Measurements from ENCODE around the gene SPECC1L.
A peak's percentile ranks its signal among the peaks of the same experiment; 100 is the strongest.

The SPECC1L gene, protein sequence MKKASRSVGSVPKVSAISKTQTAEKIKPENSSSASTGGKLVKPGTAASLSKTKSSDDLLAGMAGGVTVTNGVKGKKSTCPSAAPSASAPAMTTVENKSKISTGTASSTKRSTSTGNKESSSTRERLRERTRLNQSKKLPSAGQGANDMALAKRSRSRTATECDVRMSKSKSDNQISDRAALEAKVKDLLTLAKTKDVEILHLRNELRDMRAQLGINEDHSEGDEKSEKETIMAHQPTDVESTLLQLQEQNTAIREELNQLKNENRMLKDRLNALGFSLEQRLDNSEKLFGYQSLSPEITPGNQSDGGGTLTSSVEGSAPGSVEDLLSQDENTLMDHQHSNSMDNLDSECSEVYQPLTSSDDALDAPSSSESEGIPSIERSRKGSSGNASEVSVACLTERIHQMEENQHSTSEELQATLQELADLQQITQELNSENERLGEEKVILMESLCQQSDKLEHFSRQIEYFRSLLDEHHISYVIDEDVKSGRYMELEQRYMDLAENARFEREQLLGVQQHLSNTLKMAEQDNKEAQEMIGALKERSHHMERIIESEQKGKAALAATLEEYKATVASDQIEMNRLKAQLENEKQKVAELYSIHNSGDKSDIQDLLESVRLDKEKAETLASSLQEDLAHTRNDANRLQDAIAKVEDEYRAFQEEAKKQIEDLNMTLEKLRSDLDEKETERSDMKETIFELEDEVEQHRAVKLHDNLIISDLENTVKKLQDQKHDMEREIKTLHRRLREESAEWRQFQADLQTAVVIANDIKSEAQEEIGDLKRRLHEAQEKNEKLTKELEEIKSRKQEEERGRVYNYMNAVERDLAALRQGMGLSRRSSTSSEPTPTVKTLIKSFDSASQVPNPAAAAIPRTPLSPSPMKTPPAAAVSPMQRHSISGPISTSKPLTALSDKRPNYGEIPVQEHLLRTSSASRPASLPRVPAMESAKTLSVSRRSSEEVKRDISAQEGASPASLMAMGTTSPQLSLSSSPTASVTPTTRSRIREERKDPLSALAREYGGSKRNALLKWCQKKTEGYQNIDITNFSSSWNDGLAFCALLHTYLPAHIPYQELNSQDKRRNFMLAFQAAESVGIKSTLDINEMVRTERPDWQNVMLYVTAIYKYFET

GRCh38 chr22:24270556-24271385 is at the start of gene SPECC1L:
TSS of gene SPECC1L (plus strand) at chr22:24270831. CDS start at chr22:24302232, 31,401 bp downstream.
- Histone ChIP-seq H3K27ac (peak within 1 kb of the TSS; percentile 95 to 98), H3K27me3 (no peaks in the 10 kb centered on the region), H3K4me1 (peaks cover 0 to 39% (median 21%) of the 10 kb centered on the region in 4 donors), H3K9me3 (no peaks in the 10 kb centered on the region), H3K4me3 (peak within 1 kb of the TSS; percentile 82 to 90), H3K36me3 (no peaks in the 10 kb centered on the region)
- TF ChIP-seq CTCF (IDR thresholded peaks at IDR 0.05): peak; percentile 13 to 21
- peak; percentile 92 to 97 for DNase-seq
- intact Hi-C loops (cut with DNase I; ENCODE audit: low total_unique reads): no loop called here

- Histone ChIP-seq H3K27me3 (no peaks in the 10 kb centered on the region), H3K27ac (no peak overlapping the region), H3K4me3 (no peak overlapping the region), H3K9me3 (peaks cover 0 to 7% (median 5%) of the 10 kb centered on the region in 3 donors), H3K4me1 (no peaks in the 10 kb centered on the region), H3K36me3 (peaks cover 17 to 57% (median 48%) of the 10 kb centered on the region in 3 donors)
- DNase-seq: no peak
- TF ChIP-seq CTCF (IDR thresholded peaks at IDR 0.05): no peak
- intact Hi-C loops (cut with DNase I; ENCODE audit: low total_unique reads): no loop called here
These were observed 46.2 kb upstream of the SPECC1L start for GRCh38 chr22:24224468-24224867.

- H3K4me3 ChIP-seq: no peak overlapping the region
- DNase-seq: no peak
- H3K27me3 ChIP-seq: no peaks in the 10 kb centered on the region
- peaks cover 17 to 50% (median 42%) of the 10 kb centered on the region in 3 donors for H3K36me3 ChIP-seq
- intact Hi-C loops (cut with DNase I; ENCODE audit: low total_unique reads): no loop called here
- peaks cover 0 to 7% (median 5%) of the 10 kb centered on the region in 3 donors for H3K9me3 ChIP-seq
- no peak overlapping the region for H3K27ac ChIP-seq
- TF ChIP-seq CTCF (IDR thresholded peaks at IDR 0.05): no peak
- H3K4me1 ChIP-seq: no peaks in the 10 kb centered on the region
These were observed 45.5 kb upstream of the SPECC1L start for GRCh38 chr22:24225044-24225601.

GRCh38 chr22:24225951-24226350 is 44.7 kb upstream of the SPECC1L start:
- no peak overlapping the region for H3K27ac ChIP-seq
- DNase-seq: no peak
- intact Hi-C loops (cut with DNase I; ENCODE audit: low total_unique reads): no loop called here
- no peaks in the 10 kb centered on the region for H3K4me1 ChIP-seq
- H3K27me3 ChIP-seq: no peaks in the 10 kb centered on the region
- peaks cover 0 to 7% (median 5%) of the 10 kb centered on the region in 3 donors for H3K9me3 ChIP-seq
- H3K4me3 ChIP-seq: no peak overlapping the region
- peaks cover 17 to 46% (median 36%) of the 10 kb centered on the region in 3 donors for H3K36me3 ChIP-seq
- no peak for TF ChIP-seq CTCF (IDR thresholded peaks at IDR 0.05)
